GM12872 (cell line): ENCODE measurements around the gene TKT.

Source experiments
- TF ChIP-seq, protein P1 (sequence below): IDR thresholded peaks from 3 replicates; pipeline ENCODE4 v1.5.1; 2011; ENCODE audit warnings: low read depth, mild to moderate bottlenecking, low read length, moderate library complexity; ENCODE audit not compliant: insufficient read depth

TKT gene

DNA sequence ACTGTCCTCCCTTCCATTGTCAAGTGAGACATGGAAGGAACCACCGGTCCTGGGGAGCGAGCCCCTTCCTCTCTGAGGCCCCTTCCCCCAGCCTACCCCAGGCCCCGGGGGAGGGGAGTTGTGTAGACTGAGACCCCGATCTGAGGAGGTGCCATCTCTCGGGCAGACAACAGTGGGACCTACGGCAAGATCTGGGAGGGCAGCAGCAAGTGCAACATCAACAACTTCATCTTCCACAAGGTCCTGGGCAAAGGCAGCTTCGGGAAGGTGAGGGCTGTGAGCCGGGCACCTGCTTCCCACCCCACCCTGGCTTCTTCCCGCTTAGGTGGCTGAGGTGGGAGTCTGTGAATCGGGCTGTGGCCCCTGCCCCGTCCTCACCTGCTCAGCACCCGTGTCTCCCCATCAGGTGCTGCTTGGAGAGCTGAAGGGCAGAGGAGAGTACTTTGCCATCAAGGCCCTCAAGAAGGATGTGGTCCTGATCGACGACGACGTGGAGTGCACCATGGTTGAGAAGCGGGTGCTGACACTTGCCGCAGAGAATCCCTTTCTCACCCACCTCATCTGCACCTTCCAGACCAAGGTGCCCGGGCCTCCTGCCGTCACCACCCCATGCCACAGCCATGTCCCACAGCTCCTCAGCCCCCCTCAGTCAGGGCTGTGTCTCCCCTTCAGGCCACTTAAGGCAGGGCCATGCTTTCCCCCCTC is 69.9 kb downstream of the TKT start:
- TF ChIP-seq, protein P1, sequence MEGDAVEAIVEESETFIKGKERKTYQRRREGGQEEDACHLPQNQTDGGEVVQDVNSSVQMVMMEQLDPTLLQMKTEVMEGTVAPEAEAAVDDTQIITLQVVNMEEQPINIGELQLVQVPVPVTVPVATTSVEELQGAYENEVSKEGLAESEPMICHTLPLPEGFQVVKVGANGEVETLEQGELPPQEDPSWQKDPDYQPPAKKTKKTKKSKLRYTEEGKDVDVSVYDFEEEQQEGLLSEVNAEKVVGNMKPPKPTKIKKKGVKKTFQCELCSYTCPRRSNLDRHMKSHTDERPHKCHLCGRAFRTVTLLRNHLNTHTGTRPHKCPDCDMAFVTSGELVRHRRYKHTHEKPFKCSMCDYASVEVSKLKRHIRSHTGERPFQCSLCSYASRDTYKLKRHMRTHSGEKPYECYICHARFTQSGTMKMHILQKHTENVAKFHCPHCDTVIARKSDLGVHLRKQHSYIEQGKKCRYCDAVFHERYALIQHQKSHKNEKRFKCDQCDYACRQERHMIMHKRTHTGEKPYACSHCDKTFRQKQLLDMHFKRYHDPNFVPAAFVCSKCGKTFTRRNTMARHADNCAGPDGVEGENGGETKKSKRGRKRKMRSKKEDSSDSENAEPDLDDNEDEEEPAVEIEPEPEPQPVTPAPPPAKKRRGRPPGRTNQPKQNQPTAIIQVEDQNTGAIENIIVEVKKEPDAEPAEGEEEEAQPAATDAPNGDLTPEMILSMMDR: no peak

DNA sequence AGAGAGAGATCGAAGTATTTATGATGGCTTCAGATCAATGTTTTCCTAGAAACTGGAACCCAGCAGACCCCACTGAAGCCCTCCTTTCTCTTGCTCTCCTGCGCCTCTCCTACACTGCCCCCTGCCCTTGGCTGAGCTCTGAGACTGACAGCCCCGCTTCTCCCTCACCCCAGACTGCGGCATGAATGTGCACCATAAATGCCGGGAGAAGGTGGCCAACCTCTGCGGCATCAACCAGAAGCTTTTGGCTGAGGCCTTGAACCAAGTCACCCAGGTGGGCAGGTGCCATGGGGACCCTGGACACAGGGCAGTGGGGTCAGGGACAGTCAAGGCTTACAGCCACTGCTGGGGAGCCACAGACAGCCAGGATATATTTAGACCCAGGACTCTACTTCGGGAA is 71.1 kb downstream of the TKT start:
- TF ChIP-seq, protein P1: no peak

DNA sequence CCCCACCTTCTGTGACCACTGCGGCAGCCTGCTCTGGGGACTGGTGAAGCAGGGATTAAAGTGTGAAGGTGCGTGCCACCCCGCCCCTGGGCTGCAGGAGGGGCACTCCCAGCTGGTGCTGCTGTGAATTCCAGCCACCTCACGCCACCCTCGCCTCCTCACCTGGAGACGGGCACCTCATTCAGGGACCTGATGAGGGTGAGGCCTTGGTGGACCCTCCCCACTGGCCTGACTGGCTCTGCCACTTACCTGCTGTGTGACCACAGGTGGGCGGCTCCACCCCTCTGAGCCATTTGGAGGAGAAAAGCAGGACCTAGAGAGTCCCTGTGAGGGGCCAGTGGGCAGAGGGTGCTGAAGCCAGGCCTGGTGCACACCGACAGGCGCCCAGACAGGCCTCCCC is 72.3 kb downstream of the TKT start:
- TF ChIP-seq, protein P1: no peak

DNA sequence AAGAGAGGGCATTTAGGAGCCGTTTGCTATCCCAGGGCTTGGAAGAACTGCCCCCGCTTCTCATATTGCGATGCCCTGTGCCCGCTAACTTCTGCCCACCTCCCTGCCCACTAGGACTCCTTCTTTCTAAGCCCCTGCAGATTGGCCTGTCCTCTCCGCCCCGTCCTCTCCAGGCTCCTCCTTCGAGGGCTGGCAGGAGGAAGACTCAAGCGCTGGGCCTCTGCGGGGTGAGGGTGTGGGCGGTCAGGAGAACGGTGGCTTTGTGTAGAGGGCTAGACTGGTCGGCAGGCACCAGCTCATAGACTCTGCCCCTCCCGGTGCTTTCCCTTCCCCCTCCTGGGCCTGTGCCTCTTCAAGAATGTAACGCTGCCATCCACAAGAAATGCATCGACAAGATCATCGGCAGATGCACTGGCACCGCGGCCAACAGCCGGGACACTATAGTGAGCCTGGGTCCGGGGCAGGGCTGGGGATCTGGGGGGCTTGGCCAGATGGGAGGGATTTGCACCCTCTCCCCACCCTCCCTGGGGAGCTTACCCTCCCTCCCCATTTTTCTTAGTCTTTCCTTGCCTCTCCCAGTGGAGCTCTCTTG is 73.0 kb downstream of the TKT start:
- TF ChIP-seq, protein P1: no peak

DNA sequence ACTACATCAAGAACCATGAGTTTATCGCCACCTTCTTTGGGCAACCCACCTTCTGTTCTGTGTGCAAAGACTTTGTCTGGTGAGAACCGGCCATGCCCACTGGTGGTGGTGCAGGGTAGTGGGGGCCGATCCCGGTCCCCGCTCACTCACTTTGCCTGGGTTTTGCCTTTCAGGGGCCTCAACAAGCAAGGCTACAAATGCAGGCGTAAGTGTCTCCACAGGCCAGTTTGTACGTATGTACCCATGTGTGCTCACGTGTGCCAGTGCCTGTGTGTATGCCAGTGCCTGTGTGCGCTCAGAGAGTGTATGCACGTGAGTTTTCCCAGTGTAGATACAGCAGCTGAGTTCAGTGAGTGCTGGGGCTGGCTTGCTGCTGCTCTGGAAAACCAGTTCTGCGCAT is 74.3 kb downstream of the TKT start:
- TF ChIP-seq, protein P1: no peak

DNA sequence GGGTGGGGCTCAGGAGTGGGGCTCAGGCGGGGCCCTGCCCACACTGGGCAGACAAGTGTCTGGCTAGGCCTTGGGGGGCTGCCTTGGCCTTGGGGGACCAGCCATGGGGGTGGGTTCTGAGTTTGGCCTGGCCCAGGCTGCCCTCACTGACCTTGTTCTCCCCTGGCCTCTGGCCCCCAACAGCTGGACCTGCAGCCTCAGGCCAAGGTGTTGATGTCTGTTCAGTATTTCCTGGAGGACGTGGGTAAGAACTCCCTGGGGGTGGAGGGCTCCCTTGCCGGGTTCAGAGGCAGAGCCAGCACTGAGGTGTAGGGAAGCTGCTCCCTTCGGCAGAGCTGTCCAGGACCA is 74.8 kb downstream of the TKT start:
- TF ChIP-seq, protein P1: no peak

DNA sequence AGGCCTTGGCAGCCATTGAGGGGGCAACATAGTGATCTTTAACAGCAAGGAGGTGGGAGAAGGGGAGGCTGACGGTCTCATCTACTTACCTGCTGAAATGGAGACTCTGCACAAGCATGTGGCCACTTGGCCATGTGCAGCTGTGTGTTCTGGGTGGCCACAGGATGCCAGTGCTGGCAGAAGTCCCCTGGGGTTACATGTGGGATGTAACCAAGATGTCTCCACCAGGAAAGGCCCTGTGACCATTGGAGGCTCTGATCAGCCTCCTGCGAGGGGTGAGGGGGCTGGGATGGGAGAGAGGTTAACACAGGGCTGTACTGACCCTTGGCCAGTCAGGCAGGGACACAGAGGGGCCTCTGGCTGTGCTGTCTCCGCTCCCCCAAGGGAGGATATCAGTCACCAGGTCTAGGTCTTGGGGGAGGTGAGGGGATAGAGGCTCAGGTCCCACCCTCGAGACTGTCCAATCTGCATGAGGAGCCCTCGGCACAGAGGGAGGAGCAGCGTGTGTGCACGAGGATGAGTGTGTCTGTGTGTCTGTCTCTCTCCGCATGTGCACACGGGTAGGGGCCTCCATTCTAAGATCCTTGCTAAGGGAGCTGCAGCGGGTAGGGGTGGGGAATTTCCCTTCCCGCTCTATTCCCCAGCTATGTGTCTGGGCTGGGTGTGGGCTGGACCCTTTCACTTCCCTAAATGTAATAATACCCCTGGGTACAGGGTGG is 75.4 kb downstream of the TKT start:
- TF ChIP-seq, protein P1: no peak
